ENCODE results near the gene OSBPL10. TPM values are rescaled to one million over a fixed set of nuclear protein-coding genes. Genes with fewer than 3 reads are reported as not detected.

The OSBPL10 gene
- total RNA-seq, 1 donor from 2014 or later = 52.7 TPM

GRCh38 chr3:31966978-31967591 is 14.0 kb downstream of the OSBPL10 start:
- peaks cover 33% of the 10 kb centered on the region for H3K4me1 ChIP-seq (ENCODE audit: insufficient read depth, low read length)
- no peaks in the 10 kb centered on the region for H3K9me3 Mint-ChIP-seq (ENCODE audit: unreplicated experiment)
- no peak overlapping the region for H3K4me3 ChIP-seq (ENCODE audit: insufficient read depth, low read depth, low read length)
- H3K79me2 ChIP-seq (ENCODE audit: insufficient read depth, low read length) = peaks cover 25% of the 10 kb centered on the region
- H3K27me3 ChIP-seq (ENCODE audit: insufficient read depth, low read length) = no peaks in the 10 kb centered on the region
- H3K27ac Mint-ChIP-seq (ENCODE audit: unreplicated experiment) = peak overlapping the region; percentile 96
- TF ChIP-seq, protein P1, sequence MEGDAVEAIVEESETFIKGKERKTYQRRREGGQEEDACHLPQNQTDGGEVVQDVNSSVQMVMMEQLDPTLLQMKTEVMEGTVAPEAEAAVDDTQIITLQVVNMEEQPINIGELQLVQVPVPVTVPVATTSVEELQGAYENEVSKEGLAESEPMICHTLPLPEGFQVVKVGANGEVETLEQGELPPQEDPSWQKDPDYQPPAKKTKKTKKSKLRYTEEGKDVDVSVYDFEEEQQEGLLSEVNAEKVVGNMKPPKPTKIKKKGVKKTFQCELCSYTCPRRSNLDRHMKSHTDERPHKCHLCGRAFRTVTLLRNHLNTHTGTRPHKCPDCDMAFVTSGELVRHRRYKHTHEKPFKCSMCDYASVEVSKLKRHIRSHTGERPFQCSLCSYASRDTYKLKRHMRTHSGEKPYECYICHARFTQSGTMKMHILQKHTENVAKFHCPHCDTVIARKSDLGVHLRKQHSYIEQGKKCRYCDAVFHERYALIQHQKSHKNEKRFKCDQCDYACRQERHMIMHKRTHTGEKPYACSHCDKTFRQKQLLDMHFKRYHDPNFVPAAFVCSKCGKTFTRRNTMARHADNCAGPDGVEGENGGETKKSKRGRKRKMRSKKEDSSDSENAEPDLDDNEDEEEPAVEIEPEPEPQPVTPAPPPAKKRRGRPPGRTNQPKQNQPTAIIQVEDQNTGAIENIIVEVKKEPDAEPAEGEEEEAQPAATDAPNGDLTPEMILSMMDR (IDR thresholded peaks at IDR 0.05; ENCODE audit: insufficient read depth, low read depth, low read length) = no peak
- no peak for TF ChIP-seq EZH2 (IDR thresholded peaks at IDR 0.05; ENCODE audit: insufficient read depth, low read length)
- peaks cover 45% of the 10 kb centered on the region for H3K4me1 Mint-ChIP-seq (ENCODE audit: low read depth, unreplicated experiment)
- no peak overlapping the region for H3K4me2 ChIP-seq (ENCODE audit: low read length)
- H3K27ac ChIP-seq (ENCODE audit: low read depth, low read length) = peak overlapping the region; percentile 89
- no peaks in the 10 kb centered on the region for H3K36me3 ChIP-seq (ENCODE audit: insufficient read depth, low read length)
- DNase-seq (ENCODE audit: low read depth) (no peak), FAIRE-seq (no peak)
- H2AFZ ChIP-seq (ENCODE audit: low read depth, low read length) = no peak overlapping the region
- H4K20me1 ChIP-seq (ENCODE audit: insufficient read depth, low read length) = no peaks in the 10 kb centered on the region
- no peaks in the 10 kb centered on the region for H3K27me3 Mint-ChIP-seq (ENCODE audit: low read depth, unreplicated experiment)
- no peak overlapping the region for H3K9ac ChIP-seq (ENCODE audit: low read length)
- H3K9me3 ChIP-seq (ENCODE audit: insufficient read depth, low read depth, low read length) = no peaks in the 10 kb centered on the region
- H3K4me3 Mint-ChIP-seq (ENCODE audit: unreplicated experiment) = no peak overlapping the region
- H3K36me3 Mint-ChIP-seq (ENCODE audit: low read depth, unreplicated experiment) = no peaks in the 10 kb centered on the region

- Histone ChIP-seq H2AFZ (ENCODE audit: low read depth, low read length) (no peak overlapping the region), H3K4me1 (ENCODE audit: insufficient read depth, low read length) (peaks cover 34% of the 10 kb centered on the region), H3K79me2 (ENCODE audit: insufficient read depth, low read length) (peaks cover 26% of the 10 kb centered on the region), H3K27me3 (ENCODE audit: insufficient read depth, low read length) (no peaks in the 10 kb centered on the region), H3K4me3 (ENCODE audit: insufficient read depth, low read depth, low read length) (no peak overlapping the region), H3K4me2 (ENCODE audit: low read length) (no peak overlapping the region), H3K27ac (ENCODE audit: low read depth, low read length) (no peak overlapping the region), H3K36me3 (ENCODE audit: insufficient read depth, low read length) (no peaks in the 10 kb centered on the region), H4K20me1 (ENCODE audit: insufficient read depth, low read length) (no peaks in the 10 kb centered on the region), H3K9me3 (ENCODE audit: insufficient read depth, low read depth, low read length) (no peaks in the 10 kb centered on the region), H3K9ac (ENCODE audit: low read length) (no peak overlapping the region)
- peaks cover 50% of the 10 kb centered on the region for H3K4me1 Mint-ChIP-seq (ENCODE audit: low read depth, unreplicated experiment)
- H3K4me3 Mint-ChIP-seq (ENCODE audit: unreplicated experiment) = no peak overlapping the region
- FAIRE-seq (peak; percentile 65), DNase-seq (ENCODE audit: low read depth) (no peak)
- no peaks in the 10 kb centered on the region for H3K27me3 Mint-ChIP-seq (ENCODE audit: low read depth, unreplicated experiment)
- H3K36me3 Mint-ChIP-seq (ENCODE audit: low read depth, unreplicated experiment) = no peaks in the 10 kb centered on the region
- no peak for TF ChIP-seq EZH2 (IDR thresholded peaks at IDR 0.05; ENCODE audit: insufficient read depth, low read length)
- TF ChIP-seq, protein P1 (IDR thresholded peaks at IDR 0.05; ENCODE audit: insufficient read depth, low read depth, low read length) = no peak
- peak overlapping the region; percentile 23 for H3K27ac Mint-ChIP-seq (ENCODE audit: unreplicated experiment)
- H3K9me3 Mint-ChIP-seq (ENCODE audit: unreplicated experiment) = no peaks in the 10 kb centered on the region
Observed at GRCh38 chr3:31962801-31963205, 18.3 kb downstream of the OSBPL10 start.

GRCh38 chr3:31960793-31961431 is 20.1 kb downstream of the OSBPL10 start:
- peak overlapping the region; percentile 79 for H3K4me2 ChIP-seq (ENCODE audit: low read length)
- H3K36me3 ChIP-seq (ENCODE audit: insufficient read depth, low read length) = no peaks in the 10 kb centered on the region
- peaks cover 37% of the 10 kb centered on the region for H3K4me1 Mint-ChIP-seq (ENCODE audit: low read depth, unreplicated experiment)
- peak overlapping the region; percentile 99 for H3K27ac Mint-ChIP-seq (ENCODE audit: unreplicated experiment)
- H3K4me3 Mint-ChIP-seq (ENCODE audit: unreplicated experiment) = peak overlapping the region; percentile 73
- no peak for FAIRE-seq
- H3K4me1 ChIP-seq (ENCODE audit: insufficient read depth, low read length) = peaks cover 30% of the 10 kb centered on the region
- peaks cover 18% of the 10 kb centered on the region for H3K79me2 ChIP-seq (ENCODE audit: insufficient read depth, low read length)
- H3K36me3 Mint-ChIP-seq (ENCODE audit: low read depth, unreplicated experiment) = no peaks in the 10 kb centered on the region
- H3K9me3 ChIP-seq (ENCODE audit: insufficient read depth, low read depth, low read length) = no peaks in the 10 kb centered on the region
- H3K27me3 ChIP-seq (ENCODE audit: insufficient read depth, low read length) = no peaks in the 10 kb centered on the region
- no peaks in the 10 kb centered on the region for H3K9me3 Mint-ChIP-seq (ENCODE audit: unreplicated experiment)
- no peaks in the 10 kb centered on the region for H4K20me1 ChIP-seq (ENCODE audit: insufficient read depth, low read length)
- no peak for TF ChIP-seq EZH2 (IDR thresholded peaks at IDR 0.05; ENCODE audit: insufficient read depth, low read length)
- TF ChIP-seq, protein P1 (IDR thresholded peaks at IDR 0.05; ENCODE audit: insufficient read depth, low read depth, low read length) = no peak
- peak; percentile 83 for DNase-seq (ENCODE audit: low read depth)
- H3K4me3 ChIP-seq (ENCODE audit: insufficient read depth, low read depth, low read length) = peak overlapping the region; percentile 51
- H3K27ac ChIP-seq (ENCODE audit: low read depth, low read length) = peak overlapping the region; percentile 55
- peak overlapping the region; percentile 61 for H3K9ac ChIP-seq (ENCODE audit: low read length)
- H2AFZ ChIP-seq (ENCODE audit: low read depth, low read length) = no peak overlapping the region
- no peaks in the 10 kb centered on the region for H3K27me3 Mint-ChIP-seq (ENCODE audit: low read depth, unreplicated experiment)

All from astrocyte (in vitro differentiated cells and primary cell).